Aorta (tissue), 5 donors: ENCODE measurements around the gene THSD4. TPM values are rescaled to one million over a fixed set of nuclear protein-coding genes. Genes with fewer than 3 reads are reported as not detected.

Source experiments
- ATAC-seq: fragments of 200-7000 bp; cut with Tn5 transposase; one replicate; pipeline ENCODE4 v1.9.1; 2022; ENCODE audit warnings: moderate library complexity; ENCODE audit not compliant: low FRiP score
- DNase-seq, 2 donors: peaks; one replicate each; pipeline ENCODE4 v3.0.0-alpha.2; 2020
- H3K27ac ChIP-seq, 2 donors: one replicate each; pipeline ENCODE4 v1.5.1; 2013; ENCODE audit warnings: low read length in 2 of 2, mild to moderate bottlenecking in 2 of 2, moderate library complexity in 2 of 2, control low read depth in 1 of 2, inconsistent platforms in 1 of 2, low read depth in 1 of 2
- H3K27me3 ChIP-seq, 2 donors: one replicate each; pipeline ENCODE4 v1.6.1; 2013; ENCODE audit warnings: control low read depth in 1 of 2, low read length in 1 of 2, mild to moderate bottlenecking in 1 of 2, moderate library complexity in 1 of 2; ENCODE audit not compliant: insufficient read depth in 2 of 2, control insufficient read depth in 1 of 2
- H3K36me3 ChIP-seq, 2 donors: one replicate each; pipeline ENCODE4 v1.6.1; 2013; ENCODE audit warnings: control low read depth in 1 of 2, low read length in 1 of 2, mild to moderate bottlenecking in 1 of 2; ENCODE audit not compliant: insufficient read depth in 2 of 2, control insufficient read depth in 1 of 2
- H3K4me1 ChIP-seq, 2 donors: one replicate each; pipeline ENCODE4 v1.6.1; 2013; ENCODE audit warnings: low read length in 2 of 2, control low read depth in 1 of 2, mild to moderate bottlenecking in 1 of 2, moderate library complexity in 1 of 2; ENCODE audit not compliant: insufficient read depth in 2 of 2, control insufficient read depth in 1 of 2
- H3K4me3 ChIP-seq, 2 donors: one replicate each; pipeline ENCODE4 v1.5.1; 2013; ENCODE audit warnings: low read length in 2 of 2, control low read depth in 1 of 2, mild to moderate bottlenecking in 1 of 2
- H3K9me3 ChIP-seq: one replicate; pipeline ENCODE4 v1.6.1; 2013; ENCODE audit warnings: mild to moderate bottlenecking, low read length; ENCODE audit not compliant: control insufficient read depth
- WGBS, 2 donors: extraction: QIAGEN DNeasy Blood & Tissue Kit; methylation state at CpG; one replicate each; pipeline ENCODE4 v1.1.7; 2013; 5-methylcytosine and 5-hydroxymethylcytosine counted together
- intact Hi-C, 2 donors: fragments of 100-400 bp; cut with DNase I; formaldehyde crosslinking; loops; one replicate each; pipeline versions ENCODE4 v1.14.2 to v1.15.0; 2022
- polyA plus RNA-seq, 2 donors: library from polyadenylated mRNA; stranded (reverse); fragments of 200-250 nt; gene quantifications; one replicate each; pipeline ENCODE4 v1.2.3, GENCODE V29; 2013
- total RNA-seq, 2 donors: library from RNA; stranded (reverse); fragmentation: NEBNext Ultra II Directional; extraction: Animal tissue kit (Norgen Biotek cat#: 25700); gene quantifications; one replicate each; pipeline ENCODE4 v1.2.1, GENCODE V29; 2021
- donor health status: healthy with polysubstance abuse.
- donor health status: Bipolar disorder and iron deficiency.
- donor health status: DM: no; HTN: no; CAD: no.
- donor health status: DM: no; HTN: no; CAD: no.
- donor health status: DM: yes; HTN: yes; CAD: no.

The THSD4 gene
- total and polyA plus RNA-seq, 4 donors, result 6.3 to 143 (median 30.3) TPM

DNA sequence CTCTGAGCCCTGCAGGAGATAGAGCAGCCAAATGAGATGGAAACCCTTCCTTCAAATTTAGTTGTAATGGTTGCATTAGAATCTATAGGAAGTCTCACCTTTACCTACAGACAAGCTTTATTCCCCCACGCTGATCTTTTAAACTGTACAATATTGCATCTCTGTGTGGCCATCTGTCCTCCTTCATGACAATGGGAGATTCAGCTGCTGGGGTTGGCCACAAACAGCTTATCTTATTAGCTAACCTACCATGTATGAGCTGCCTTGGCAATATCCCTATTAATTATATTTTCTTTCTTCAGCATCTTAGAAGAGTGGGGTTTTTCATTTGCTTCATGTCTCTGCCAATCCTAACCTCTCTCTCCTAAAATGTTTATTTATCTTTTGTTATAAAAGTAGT is 456.4 kb downstream of the THSD4 start:
- no peak for ATAC-seq
- intact Hi-C loops, result no loop called here
- DNase-seq, result no peak

DNA sequence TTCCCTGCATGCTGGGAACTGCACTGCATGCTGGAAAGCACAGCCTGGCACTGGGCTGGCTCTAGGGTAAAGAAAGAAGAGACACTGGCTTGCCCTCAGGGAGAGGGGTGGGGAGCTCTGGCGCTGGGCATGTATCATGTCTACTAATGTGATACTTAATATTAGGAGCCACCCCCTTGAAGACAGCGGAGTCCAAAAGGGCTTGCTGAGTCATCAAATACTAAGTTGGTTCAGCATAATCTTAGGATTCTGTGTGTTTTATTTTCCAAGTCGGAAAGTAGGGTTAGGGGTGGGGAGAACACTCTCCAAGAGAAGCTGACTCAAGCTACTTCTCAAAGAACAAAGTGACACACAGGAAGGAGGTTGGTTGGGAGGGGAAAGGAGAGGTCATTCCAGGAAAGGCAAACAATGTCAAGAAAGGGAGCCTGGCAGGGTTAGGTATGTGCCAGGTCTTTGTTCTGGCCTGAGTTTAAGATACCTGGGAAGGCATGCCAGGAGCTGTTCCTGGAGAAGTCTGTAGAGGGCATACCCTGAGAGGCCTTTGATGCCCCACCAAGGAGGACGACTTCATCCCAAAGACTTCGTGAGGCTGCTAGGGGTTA is 457.3 kb downstream of the THSD4 start:
- intact Hi-C loops, result no loop called here
- Histone ChIP-seq H3K4me1 (peaks cover 2 to 4% of the 10 kb centered on the region in 2 donors), H3K27ac (no peak overlapping the region), H3K27me3 (no peaks in the 10 kb centered on the region), H3K4me3 (no peak overlapping the region), H3K36me3 (peaks cover 0 to 3% of the 10 kb centered on the region in 2 donors), H3K9me3 (no peaks in the 10 kb centered on the region)
- ATAC-seq, result no peak
- 37 to 43% methylated on average over 5 of the region's 5 CpGs for WGBS, 2 donors
- DNase-seq, result no peak

More for the DNA sequence above, 456.4 kb downstream of the THSD4 start:
- 93 to 98% methylated on average over 1 of the region's 1 CpG for WGBS, 2 donors
- no peak overlapping the region for H3K27ac ChIP-seq
- peaks cover 0 to 3% of the 10 kb centered on the region in 2 donors for H3K36me3 ChIP-seq
- no peak overlapping the region for H3K4me3 ChIP-seq
- H3K9me3 ChIP-seq, result no peaks in the 10 kb centered on the region
- no peaks in the 10 kb centered on the region for H3K27me3 ChIP-seq
- H3K4me1 ChIP-seq, result peaks cover 0 to 4% of the 10 kb centered on the region in 2 donors

DNA sequence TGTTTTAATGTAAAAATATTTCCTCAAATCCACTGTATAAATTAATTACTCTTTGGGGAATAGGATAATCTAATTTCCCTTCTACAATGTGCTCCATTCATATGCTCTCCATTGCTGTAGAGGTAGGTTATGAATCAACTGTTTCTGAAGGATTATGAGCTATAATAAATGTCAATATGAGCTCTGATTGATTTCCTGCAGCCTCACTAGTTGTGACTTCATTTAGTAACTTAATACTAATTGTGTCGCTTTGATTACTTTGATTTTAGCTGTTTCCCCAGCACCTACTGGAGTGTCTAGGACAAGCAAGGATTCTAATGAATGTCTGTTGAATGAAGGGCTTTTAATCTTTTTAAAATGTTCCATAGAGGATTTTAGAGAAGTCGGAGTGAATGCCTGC is 458.3 kb downstream of the THSD4 start:
- H3K9me3 ChIP-seq, result no peaks in the 10 kb centered on the region
- no peak overlapping the region for H3K27ac ChIP-seq
- H3K27me3 ChIP-seq, result no peaks in the 10 kb centered on the region
- 90 to 95% methylated on average over 2 of the region's 2 CpGs for WGBS, 2 donors
- DNase-seq (no peak), ATAC-seq (no peak)
- H3K4me1 ChIP-seq, result peaks cover 2 to 4% of the 10 kb centered on the region in 2 donors
- peaks cover 0 to 3% of the 10 kb centered on the region in 2 donors for H3K36me3 ChIP-seq
- intact Hi-C loops, result no loop called here
- no peak overlapping the region for H3K4me3 ChIP-seq

DNA sequence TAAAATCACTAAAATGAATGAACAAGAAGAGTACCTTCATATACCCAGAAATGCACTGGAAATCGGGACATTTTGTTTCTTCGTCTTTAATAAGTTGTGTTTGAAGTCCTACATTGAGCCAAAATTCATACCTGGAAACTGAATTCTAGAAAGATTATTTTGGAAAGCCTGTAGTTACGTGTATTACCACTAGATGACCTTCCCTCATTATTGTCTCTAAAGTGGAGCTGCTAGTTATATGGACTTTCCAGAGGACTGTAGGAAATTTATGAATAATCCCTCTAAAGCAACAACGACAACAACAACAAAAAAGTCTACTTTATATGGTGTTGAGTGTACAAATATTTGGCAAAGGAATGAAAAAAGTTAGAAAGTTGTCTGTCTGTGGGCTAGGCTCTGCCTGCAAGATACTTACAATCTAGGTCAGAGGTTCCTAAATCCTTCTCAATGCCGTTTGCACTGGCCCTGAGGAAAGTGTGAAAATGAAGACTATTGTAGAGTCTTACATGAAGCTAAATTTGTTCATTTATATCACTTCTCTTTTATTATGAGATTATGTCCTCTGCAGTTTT is 460.3 kb downstream of the THSD4 start:
- H3K4me1 ChIP-seq, result peaks cover 2 to 4% of the 10 kb centered on the region in 2 donors
- no peaks in the 10 kb centered on the region for H3K27me3 ChIP-seq
- H3K9me3 ChIP-seq, result no peaks in the 10 kb centered on the region
- H3K36me3 ChIP-seq, result peaks cover 0 to 3% of the 10 kb centered on the region in 2 donors
- DNase-seq (no peak), ATAC-seq (no peak)
- no peak overlapping the region for H3K4me3 ChIP-seq
- intact Hi-C loops, result no loop called here
- H3K27ac ChIP-seq, result no peak overlapping the region
- 81 to 82% methylated on average over 5 of the region's 5 CpGs for WGBS, 2 donors

DNA sequence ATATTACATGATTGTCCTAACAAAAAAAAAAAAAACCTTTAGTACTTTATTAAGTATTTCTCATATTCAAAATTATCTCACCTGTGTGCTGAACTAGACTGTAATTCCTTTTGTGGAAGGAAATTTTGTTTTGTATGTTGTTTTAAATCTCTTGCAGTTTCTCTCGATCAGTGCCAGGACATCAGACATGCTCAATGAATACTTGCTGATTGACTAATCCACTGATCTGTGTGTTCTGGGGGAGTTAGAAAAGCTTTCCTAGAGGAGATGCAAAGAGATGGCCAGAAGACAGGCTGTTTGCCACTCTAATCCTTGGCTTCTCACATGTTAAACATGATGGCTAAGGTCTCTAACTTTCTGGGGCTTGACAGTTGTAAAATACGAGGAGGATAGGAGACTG is 461.8 kb downstream of the THSD4 start:
- DNase-seq (no peak), ATAC-seq (no peak)
- peaks cover 2 to 4% of the 10 kb centered on the region in 2 donors for H3K4me1 ChIP-seq
- intact Hi-C loops, result no loop called here
- H3K36me3 ChIP-seq, result peaks cover 0 to 3% of the 10 kb centered on the region in 2 donors
- 46 to 51% methylated on average over 2 of the region's 2 CpGs for WGBS, 2 donors
- no peak overlapping the region for H3K4me3 ChIP-seq
- no peak overlapping the region for H3K27ac ChIP-seq
- no peaks in the 10 kb centered on the region for H3K27me3 ChIP-seq
- no peaks in the 10 kb centered on the region for H3K9me3 ChIP-seq

DNA sequence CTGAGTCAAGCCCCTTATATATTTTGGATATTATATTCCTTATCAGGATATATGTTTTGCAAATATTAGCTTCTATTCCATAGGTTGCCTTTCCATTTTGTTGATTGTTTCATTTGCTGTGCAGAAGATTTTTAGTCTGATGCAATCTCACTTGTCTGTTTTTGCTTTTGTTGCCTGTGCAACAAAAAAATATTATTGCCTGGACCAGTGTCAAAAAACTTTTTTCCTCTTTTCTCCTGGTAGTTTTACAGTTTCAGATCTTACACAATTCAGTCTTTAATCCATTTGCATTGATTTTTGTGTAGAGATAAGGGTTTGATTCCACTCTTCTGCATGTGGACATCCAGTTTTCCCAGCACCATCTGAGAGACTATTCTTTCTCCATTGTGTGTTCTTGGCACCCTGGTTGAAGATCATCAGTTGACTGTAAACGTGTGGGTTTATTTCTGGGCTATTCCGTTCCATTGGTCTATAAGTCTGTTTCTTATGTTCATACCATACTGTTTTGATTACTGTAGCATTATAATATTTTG is 466.2 kb downstream of the THSD4 start:
- 88 to 95% methylated on average over 2 of the region's 2 CpGs for WGBS, 2 donors
- intact Hi-C loops, result no loop called here
- peaks cover 0 to 2% of the 10 kb centered on the region in 2 donors for H3K4me1 ChIP-seq
- H3K4me3 ChIP-seq, result no peak overlapping the region
- no peaks in the 10 kb centered on the region for H3K9me3 ChIP-seq
- no peaks in the 10 kb centered on the region for H3K36me3 ChIP-seq
- DNase-seq (no peak), ATAC-seq (no peak)
- no peaks in the 10 kb centered on the region for H3K27me3 ChIP-seq
- no peak overlapping the region for H3K27ac ChIP-seq

DNA sequence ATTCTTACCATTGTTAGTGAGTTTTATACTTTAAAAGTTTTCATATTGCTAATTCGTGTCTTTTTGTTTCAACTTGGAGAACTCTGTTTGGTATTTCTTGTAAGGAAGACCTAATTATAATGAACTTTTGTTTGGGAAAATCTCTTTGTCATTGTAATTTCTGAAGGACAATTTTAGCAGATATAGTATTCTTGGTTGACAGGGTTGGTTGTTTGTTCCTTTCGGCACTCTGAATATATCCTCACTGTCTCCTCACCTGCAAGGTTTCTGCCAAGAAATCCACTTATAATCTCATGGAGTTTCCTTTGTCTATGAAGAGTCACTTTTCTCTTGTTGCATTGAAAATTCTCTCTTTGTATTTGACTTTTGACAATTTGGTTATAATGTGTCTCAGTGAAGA is 469.9 kb downstream of the THSD4 start:
- Histone ChIP-seq H3K9me3 (no peaks in the 10 kb centered on the region), H3K27me3 (no peaks in the 10 kb centered on the region), H3K27ac (no peak overlapping the region), H3K4me3 (no peak overlapping the region), H3K36me3 (no peaks in the 10 kb centered on the region), H3K4me1 (no peaks in the 10 kb centered on the region)
- DNase-seq (no peak), ATAC-seq (no peak)
- intact Hi-C loops, result no loop called here
- WGBS, 2 donors, result 83 to 98% methylated on average over 2 of the region's 2 CpGs

DNA sequence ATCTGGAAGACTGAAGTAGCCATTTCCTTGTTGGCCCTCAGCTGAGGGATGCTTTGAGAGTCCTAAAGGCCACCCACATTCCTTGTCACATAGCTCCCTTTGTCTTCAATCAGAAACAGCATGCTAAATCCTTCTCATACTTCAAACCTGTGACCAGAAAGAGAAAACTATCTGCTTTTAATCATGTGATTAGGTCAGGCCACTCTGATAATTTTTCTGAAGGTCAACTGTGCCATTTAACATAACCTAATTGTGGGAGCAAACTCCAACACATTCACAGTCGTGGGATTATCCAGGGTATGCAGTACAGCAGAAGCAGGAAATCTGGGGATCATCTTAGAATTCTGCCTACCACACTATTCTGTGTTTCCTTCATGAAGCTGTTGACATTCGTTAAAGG is 471.2 kb downstream of the THSD4 start:
- Histone ChIP-seq H3K4me1 (no peaks in the 10 kb centered on the region), H3K27me3 (no peaks in the 10 kb centered on the region), H3K36me3 (no peaks in the 10 kb centered on the region), H3K27ac (no peak overlapping the region), H3K4me3 (no peak overlapping the region), H3K9me3 (no peaks in the 10 kb centered on the region)
- 95 to 97% methylated on average over 2 of the region's 2 CpGs for WGBS, 2 donors
- ATAC-seq (no peak), DNase-seq (no peak)
- intact Hi-C loops, result no loop called here

DNA sequence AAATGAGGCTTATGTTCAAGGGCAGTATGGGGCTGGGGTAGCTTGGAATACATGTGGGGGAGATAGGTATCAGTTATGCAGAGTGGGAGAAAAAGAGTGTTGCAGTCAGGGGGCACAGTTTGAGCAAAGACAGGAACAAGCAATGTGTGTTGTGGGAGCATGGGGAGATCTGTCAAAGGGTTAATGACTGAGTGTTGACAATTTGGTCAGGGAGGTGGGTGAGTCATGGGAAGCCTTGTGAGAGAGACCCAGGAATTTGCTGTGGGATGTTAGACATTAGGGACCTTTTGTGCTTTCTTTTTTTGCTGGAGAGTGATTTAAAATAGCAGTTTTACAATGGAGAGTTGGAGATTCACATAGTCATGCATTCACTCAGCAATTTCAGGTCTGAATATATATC is 473.5 kb downstream of the THSD4 start:
- ATAC-seq (no peak), DNase-seq (no peak)
- no peaks in the 10 kb centered on the region for H3K27me3 ChIP-seq
- H3K4me1 ChIP-seq, result no peaks in the 10 kb centered on the region
- H3K36me3 ChIP-seq, result no peaks in the 10 kb centered on the region
- intact Hi-C loops, result no loop called here
- H3K9me3 ChIP-seq, result no peaks in the 10 kb centered on the region
- no peak overlapping the region for H3K27ac ChIP-seq
- no peak overlapping the region for H3K4me3 ChIP-seq
